HS-5 (cell line): Measurements from ENCODE around the gene CDX2.
"Not testable (repeated sequence)": the region's sequence is repeated elsewhere in the genome, so short reads cannot be mapped to it uniquely, and the experiment has no call there.

Experiments
- DNase-seq: peaks from one replicate; pipeline ENCODE4 v3.0.0-alpha.2; 2012; ENCODE audit warnings: low read depth

The CDX2 gene, protein sequence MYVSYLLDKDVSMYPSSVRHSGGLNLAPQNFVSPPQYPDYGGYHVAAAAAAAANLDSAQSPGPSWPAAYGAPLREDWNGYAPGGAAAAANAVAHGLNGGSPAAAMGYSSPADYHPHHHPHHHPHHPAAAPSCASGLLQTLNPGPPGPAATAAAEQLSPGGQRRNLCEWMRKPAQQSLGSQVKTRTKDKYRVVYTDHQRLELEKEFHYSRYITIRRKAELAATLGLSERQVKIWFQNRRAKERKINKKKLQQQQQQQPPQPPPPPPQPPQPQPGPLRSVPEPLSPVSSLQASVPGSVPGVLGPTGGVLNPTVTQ

GRCh38 chr13:27969082-27969865 is at the start of gene CDX2:
Gene CDX2 (minus strand): TSS chr13:27969315. CDS start chr13:27969006, 309 bp downstream.
- no peak for DNase-seq

DNA sequence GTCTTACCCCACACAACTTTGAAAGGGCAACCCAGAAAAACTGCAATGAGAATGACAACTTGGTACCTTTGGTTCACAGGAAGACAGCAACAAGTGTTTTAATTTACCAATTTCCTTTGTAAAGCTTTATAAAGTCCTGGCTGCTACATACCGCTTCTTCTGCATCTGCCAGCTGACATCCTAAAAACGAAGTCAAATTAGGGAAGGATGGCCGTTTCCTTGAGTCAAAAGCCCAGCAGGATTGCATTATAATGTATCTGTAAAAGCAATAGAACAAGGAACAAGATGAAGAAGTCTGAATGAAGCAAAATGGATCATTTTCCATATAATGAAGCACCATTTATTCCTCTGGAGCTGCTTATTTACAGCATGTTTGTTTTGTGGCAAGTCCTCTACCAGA is 45.2 kb upstream of the CDX2 start:
- DNase-seq, result no peak

GRCh38 chr13:28013482-28013881 is 44.4 kb upstream of the CDX2 start:
- DNase-seq, result no peak

- DNase-seq, result no peak
Observed at GRCh38 chr13:28012896-28013295, 43.8 kb upstream of the CDX2 start.

DNA sequence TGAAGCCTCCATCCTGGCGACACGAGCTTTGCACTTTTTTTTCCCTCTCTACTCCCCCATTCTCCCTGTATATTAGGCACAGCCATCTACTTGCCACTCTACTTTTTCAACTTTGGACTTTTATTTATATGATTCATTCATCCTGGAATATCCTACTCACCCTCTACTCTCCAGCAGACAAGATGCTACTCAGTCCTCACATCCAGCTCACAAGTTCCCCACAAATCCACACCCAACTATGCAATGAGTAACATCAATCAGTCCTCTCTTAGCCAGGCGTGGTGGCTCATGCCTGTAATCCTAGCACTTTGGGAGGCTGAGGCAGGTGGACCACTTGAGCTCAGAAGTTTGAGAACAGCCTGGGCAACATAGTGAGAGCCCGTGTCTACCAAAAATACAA is 43.3 kb upstream of the CDX2 start:
- DNase-seq, result no peak

GRCh38 chr13:28010046-28010445 is 40.9 kb upstream of the CDX2 start:
- DNase-seq, result no peak

GRCh38 chr13:28005016-28005415 is 35.9 kb upstream of the CDX2 start:
- DNase-seq, result not testable (repeated sequence)

GRCh38 chr13:28002886-28003698 is 34.0 kb upstream of the CDX2 start:
- no peak for DNase-seq

- DNase-seq, result no peak
Observed at GRCh38 chr13:28001837-28002473, 32.8 kb upstream of the CDX2 start.

DNA sequence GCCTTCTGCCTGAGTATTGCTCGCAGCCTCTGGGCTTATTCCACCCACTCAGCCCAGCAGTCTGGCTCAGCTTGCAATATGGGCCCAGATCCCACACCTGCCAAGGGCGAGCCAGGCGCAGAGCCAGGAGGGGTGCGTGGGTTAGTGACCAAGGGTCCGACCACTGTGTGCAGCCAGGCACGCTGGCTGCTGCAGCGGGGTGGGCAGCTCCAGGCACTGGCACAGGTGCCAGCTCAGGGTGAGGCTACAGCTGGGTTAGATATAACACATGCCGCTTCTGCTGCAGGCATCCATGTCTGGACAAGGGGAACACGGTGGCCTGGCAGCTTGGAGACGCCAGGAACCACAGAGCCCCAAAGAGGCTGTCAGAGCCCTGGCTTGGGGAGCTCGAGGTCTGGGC is 31.9 kb upstream of the CDX2 start:
- no peak for DNase-seq

GRCh38 chr13:28000567-28000966 is 31.5 kb upstream of the CDX2 start:
- DNase-seq, result no peak

- no peak for DNase-seq
Observed at GRCh38 chr13:27997904-27998522, 28.9 kb upstream of the CDX2 start.

DNA sequence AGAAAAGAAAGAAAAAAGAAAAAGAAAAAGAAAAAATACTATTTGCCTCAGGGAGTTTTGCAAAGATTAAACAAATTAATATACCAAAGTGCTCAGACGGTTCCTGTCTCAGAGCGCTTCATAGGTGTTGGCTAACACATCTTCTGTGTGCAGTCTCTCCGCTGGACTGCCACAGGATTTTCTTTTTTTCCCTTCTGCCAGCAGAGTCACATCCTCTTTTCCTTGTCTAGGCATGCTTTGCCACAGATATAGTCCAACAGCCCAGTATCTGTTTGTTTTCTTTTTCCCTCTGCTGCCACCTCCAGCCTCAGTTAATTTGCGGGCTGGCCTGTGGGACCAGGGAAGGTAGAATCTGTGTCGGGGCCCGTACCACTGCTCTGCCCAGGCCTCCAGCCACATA is 22.8 kb upstream of the CDX2 start:
- no peak for DNase-seq

- DNase-seq, result no peak
Observed at GRCh38 chr13:27988520-27988919, 19.4 kb upstream of the CDX2 start, which contains the start of gene URAD. Gene URAD (minus strand): TSS chr13:27988693. CDS start chr13:27988637, 56 bp downstream.

DNA sequence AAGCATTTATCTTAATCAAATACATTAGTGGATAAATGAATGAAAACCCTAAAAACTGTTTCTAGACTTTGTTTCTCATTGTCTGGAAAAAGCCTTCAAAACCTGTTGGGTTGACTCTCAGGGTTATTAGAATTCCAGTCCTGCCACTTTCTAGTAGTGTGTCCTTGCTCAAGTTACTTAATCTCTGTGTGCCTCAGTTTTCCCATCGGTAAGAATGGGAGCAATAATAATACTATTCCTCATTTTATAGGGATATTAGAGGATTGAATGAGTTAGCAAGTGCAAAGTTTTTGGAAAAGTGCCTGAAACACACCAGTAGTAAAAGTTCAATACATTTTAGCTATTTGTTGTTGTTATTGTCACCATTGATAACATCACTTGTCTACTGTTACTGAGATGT is 16.5 kb upstream of the CDX2 start:
- no peak for DNase-seq

DNA sequence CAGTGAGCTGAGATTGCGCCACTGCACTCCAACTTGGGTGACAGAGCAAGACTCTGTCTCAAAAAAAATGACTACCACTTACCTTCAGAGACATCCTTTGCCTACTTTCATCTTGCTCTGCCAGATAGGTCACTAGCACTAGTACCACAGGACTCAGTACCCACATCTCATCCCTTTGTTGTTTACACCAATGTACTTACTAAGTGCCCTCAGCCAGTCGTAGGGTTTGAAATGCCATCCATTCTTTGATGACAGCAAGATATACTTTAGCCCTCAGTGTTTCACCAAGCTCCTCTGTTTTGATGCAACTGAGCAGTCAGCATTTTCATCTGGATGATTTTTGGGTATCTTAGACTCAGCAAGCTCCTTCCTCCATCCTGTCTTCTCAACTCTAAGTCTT is 13.2 kb upstream of the CDX2 start:
- DNase-seq, result no peak

DNA sequence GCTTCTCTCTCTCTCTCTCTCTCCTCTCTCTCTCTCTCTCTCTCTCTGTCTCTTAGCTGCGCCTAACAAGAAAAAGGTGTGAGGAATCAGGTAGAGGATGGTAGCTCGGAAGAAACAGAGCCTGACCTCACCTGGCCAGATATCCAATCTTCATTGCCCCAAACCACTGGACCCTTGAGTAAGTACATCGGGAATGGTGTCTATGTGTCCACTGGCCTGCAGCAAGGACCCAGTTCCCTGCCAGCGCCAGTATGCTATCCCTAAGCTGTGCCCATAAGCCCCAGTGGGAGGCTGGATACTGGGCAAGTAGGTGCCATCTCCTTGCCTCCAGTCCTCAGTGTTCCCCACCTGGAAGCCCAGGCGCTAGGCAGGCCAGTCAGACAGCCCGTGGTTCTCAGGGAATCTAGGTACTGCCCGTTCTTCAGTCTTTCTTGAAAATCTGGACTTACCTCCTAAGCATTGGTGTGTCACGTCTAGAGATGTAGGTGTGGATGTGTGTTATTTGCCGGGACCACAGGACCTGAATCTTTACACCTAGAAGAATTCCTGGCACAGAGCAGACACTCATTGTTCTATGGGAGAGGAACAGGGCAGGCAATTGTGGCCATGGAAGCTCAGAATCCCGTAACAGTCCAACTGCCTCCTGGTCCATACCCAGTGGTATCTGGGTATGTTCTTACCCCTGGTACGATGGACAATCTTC is 12.0 kb upstream of the CDX2 start:
- no peak for DNase-seq

GRCh38 chr13:27980280-27980998 is 11.3 kb upstream of the CDX2 start:
- no peak for DNase-seq

GRCh38 chr13:27979765-27980279 is 10.7 kb upstream of the CDX2 start:
- no peak for DNase-seq

DNA sequence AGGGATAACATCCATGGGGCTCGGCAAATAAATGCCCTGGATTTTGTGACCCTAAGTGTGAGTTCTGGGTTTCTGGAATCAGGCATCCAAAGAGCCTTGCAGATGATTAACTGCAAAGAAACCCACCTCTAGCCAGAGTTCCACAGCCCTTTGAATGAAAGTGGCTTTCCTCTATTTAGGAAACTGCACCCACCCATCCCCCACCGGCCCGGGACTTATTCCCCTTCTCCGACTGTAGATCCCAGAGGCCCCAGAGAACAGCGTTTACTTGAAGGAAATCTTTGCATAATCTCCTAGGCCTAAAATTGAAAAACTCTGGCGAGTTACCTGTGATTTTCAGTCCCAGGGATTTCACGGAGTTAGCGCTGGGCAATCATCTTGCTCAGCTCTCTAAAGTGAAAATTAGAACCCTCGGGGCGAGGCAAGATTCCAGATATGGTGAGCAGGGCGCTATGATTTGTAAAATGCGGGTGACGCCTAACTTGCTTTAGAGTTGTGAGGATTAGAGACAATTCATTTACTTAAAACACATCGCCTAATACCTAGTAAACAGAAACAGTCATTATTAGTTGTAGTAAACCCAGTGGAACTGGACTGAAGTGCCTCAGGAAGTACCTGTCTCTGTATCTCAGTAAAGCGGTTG is 10.0 kb upstream of the CDX2 start:
- DNase-seq, result no peak
